MCF 10A (cell line): Measurements from ENCODE around the gene TACR1. TPM values are rescaled to one million over a fixed set of nuclear protein-coding genes. Genes with fewer than 3 reads are reported as not detected.

Experiments used
- BruUV-seq: library from RNA; stranded (reverse); fragments of 400-500 nt; replicated peaks from 2 replicates; lab custom pipeline; 2021; lab: Mats Ljungman, UMichigan
- CTCF ChIA-PET: fragments of 300-600 bp; sonication (Branson Sonifier 250); formaldehyde crosslinking; extraction: SDS; loops from one replicate; lab custom pipeline; 2021; ENCODE audit warnings: antibody characterized with exemption, inconsistent platforms; lab: Yijun Ruan, JAX
- POLR2A ChIA-PET: fragments of 300-600, 350-650 bp; sonication (Branson Sonifier 250); formaldehyde crosslinking; extraction: SDS; loops from one replicate; lab custom pipeline; 2020; ENCODE audit warnings: antibody characterized with exemption, inconsistent platforms; lab: Yijun Ruan, JAX
- DNase-seq: peaks from one replicate; pipeline ENCODE4 v3.0.0-alpha.2; 2018; ENCODE audit not compliant: unreplicated experiment
- H3K27ac Mint-ChIP-seq: one replicate; pipeline ENCODE4 v1.8.0; 2022; ENCODE audit warnings: mild to moderate bottlenecking, low read depth, mixed read lengths; ENCODE audit not compliant: unreplicated experiment
- H3K27me3 Mint-ChIP-seq: one replicate; pipeline ENCODE4 v1.8.0; 2022; ENCODE audit warnings: mixed read lengths; ENCODE audit not compliant: insufficient read depth, unreplicated experiment
- H3K36me3 Mint-ChIP-seq: one replicate; pipeline ENCODE4 v1.8.0; 2022; ENCODE audit warnings: mild to moderate bottlenecking, moderate library complexity, mixed read lengths; ENCODE audit not compliant: insufficient read depth, unreplicated experiment
- H3K4me1 Mint-ChIP-seq: one replicate; pipeline ENCODE4 v1.8.0; 2022; ENCODE audit warnings: mixed read lengths; ENCODE audit not compliant: insufficient read depth, unreplicated experiment
- H3K4me3 Mint-ChIP-seq: one replicate; pipeline ENCODE4 v1.8.0; 2022; ENCODE audit warnings: mild to moderate bottlenecking, moderate library complexity, mixed read lengths; ENCODE audit not compliant: unreplicated experiment
- H3K9me3 Mint-ChIP-seq: one replicate; pipeline ENCODE4 v1.8.0; 2022; ENCODE audit warnings: mixed read lengths; ENCODE audit not compliant: unreplicated experiment
- CTCF ChIP-seq: fragments of 200-600 bp; IDR thresholded peaks from one replicate; pipeline ENCODE4 v1.8.0; 2022; ENCODE audit warnings: antibody characterized with exemption, mild to moderate bottlenecking; ENCODE audit not compliant: unreplicated experiment
- intact Hi-C: fragments of 100-400 bp; cut with micrococcal nuclease; formaldehyde crosslinking; loops from 2 replicates; pipeline ENCODE4 v1.14.1; 2022
- total RNA-seq: library from RNA; stranded (reverse); gene quantifications from 2 replicates; pipeline ENCODE4 v1.2.3, GENCODE V29; 2022

The TACR1 gene
- total RNA-seq, 1 experiment from 2014 or later = not detected

DNA sequence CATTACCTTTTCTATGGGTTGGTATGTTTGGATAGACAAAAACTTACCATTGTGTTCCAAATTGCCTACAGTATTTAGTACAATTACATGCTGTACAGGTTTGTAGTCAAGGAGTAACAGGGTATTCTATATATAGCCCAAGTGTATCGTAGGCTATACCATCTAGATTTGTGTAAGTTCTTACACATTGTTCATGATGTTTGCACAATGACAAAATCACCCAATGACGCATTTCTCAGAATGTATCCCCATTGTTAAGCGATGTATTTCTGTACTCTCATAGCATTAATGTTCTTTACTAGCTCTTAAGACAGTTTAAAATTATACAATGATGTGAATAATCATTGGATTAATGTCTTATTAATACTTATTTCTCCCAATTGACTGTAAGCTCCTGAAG is 16.7 kb downstream of the TACR1 start:
- no peak for TF ChIP-seq CTCF
- intact Hi-C loops = no loop called here
- ChIA-PET CTCF (interaction anchor here (0.6 kb wide), 2 partner anchors 13 to 37 kb away, joined by 3 read pairs; no protein-coding TSS in a partner anchor), POLR2A (no interaction called here)
- no peak overlapping the region for H3K27ac Mint-ChIP-seq
- H3K36me3 Mint-ChIP-seq = peaks cover 6% of the 10 kb centered on the region
- no peak overlapping the region for H3K4me3 Mint-ChIP-seq
- no TSS peak for BruUV-seq
- no peaks in the 10 kb centered on the region for H3K9me3 Mint-ChIP-seq
- DNase-seq = no peak
- no peaks in the 10 kb centered on the region for H3K4me1 Mint-ChIP-seq
- no peaks in the 10 kb centered on the region for H3K27me3 Mint-ChIP-seq

DNA sequence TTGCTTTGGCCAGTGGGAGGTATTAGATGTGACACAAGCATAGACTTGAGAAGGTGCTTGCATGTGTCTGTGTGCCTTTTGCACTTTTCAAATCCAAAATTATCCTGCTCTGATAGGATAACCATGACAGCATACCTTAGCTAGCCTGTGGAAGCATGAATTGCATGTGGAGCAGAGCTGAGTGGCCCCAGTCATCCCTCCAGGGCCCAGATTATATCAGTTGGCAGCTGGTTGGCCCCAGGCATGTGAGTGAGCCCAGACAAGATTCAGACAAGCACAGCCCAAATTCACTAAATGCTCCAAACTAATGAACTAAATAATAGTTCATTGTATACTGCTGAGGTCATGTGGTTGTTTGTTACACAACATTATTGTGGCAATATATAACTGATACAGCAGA is 18.8 kb downstream of the TACR1 start:
- no peak for DNase-seq
- Mint-ChIP-seq H3K27ac (no peak overlapping the region), H3K4me3 (no peak overlapping the region), H3K27me3 (no peaks in the 10 kb centered on the region), H3K36me3 (peaks cover 6% of the 10 kb centered on the region), H3K9me3 (no peaks in the 10 kb centered on the region), H3K4me1 (no peaks in the 10 kb centered on the region)
- POLR2A ChIA-PET = no interaction called here
- BruUV-seq = no TSS peak
- CTCF ChIA-PET = interaction anchor here (0.6 kb wide), 1 partner anchor 496 kb away, joined by 3 read pairs; no protein-coding TSS in a partner anchor
- no peak for TF ChIP-seq CTCF
- intact Hi-C loops = no loop called here

DNA sequence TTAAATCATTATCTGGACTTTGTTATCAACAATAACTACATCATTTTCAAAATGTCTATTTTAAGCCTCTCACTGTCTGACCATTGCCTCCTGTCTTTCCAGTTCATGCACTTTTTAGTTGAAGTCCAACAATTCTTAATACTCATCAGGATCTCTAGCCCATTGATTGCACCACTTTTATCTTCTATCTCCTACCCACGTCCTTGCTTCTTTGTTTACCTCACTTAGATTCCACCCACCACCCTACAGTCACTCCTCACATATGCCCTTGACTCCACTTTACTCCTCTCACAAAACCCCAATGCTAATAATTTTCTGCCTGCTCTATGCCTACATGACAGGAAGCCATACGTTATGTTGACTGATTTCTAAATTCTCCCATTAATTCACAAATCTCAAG is 21.9 kb downstream of the TACR1 start:
- intact Hi-C loops = no loop called here
- DNase-seq = no peak
- no peak overlapping the region for H3K4me3 Mint-ChIP-seq
- H3K36me3 Mint-ChIP-seq = peaks cover 6% of the 10 kb centered on the region
- no TSS peak for BruUV-seq
- ChIA-PET POLR2A (no interaction called here), CTCF (no interaction called here)
- H3K27me3 Mint-ChIP-seq = no peaks in the 10 kb centered on the region
- no peak for TF ChIP-seq CTCF
- H3K9me3 Mint-ChIP-seq = no peaks in the 10 kb centered on the region
- H3K4me1 Mint-ChIP-seq = no peaks in the 10 kb centered on the region
- H3K27ac Mint-ChIP-seq = no peak overlapping the region

DNA sequence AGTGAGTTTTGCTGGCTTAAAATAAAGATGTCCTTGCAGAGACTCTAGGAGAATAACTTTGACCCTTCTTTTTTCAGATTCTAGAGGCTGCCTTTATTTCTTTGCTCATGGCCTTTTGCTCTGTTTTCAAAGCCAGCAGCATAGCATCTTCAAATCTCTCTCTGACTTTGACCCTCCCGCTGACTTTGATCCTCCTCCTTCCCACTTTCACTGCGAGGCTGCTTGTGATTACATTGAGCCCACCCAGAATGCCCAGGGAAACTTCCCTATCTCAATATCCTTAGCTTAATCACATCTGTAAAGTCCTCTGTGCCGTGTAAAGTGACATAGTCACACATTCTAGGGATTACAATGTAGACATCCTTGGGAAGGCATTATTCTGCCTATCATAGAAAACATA is 23.9 kb downstream of the TACR1 start:
- CTCF ChIA-PET = no interaction called here
- DNase-seq = no peak
- H3K27ac Mint-ChIP-seq = no peak overlapping the region
- no peaks in the 10 kb centered on the region for H3K9me3 Mint-ChIP-seq
- no peak overlapping the region for H3K4me3 Mint-ChIP-seq
- no peaks in the 10 kb centered on the region for H3K27me3 Mint-ChIP-seq
- POLR2A ChIA-PET = no interaction called here
- no peaks in the 10 kb centered on the region for H3K4me1 Mint-ChIP-seq
- intact Hi-C loops = no loop called here
- no peaks in the 10 kb centered on the region for H3K36me3 Mint-ChIP-seq
- no TSS peak for BruUV-seq
- TF ChIP-seq CTCF = no peak
